ENCODE results near the gene OVAAL. TPM values are rescaled to one million over a fixed set of nuclear protein-coding genes. Genes with fewer than 3 reads are reported as not detected.
A peak's percentile ranks its signal among the peaks of the same experiment; 100 is the strongest.

OVAAL gene
- total and polyA plus RNA-seq, 2 donors (not counting 1 experiment from before 2014, with no cell fraction given): not detected

GRCh38 chr1:180584869-180585268 is 26.1 kb downstream of the OVAAL start:
- Histone ChIP-seq H2AFZ (ENCODE audit: low read length) (no peak overlapping the region), H3K27me3 (ENCODE audit: control insufficient read depth, insufficient read depth, low read length) (no peaks in the 10 kb centered on the region)

GRCh38 chr1:180585994-180586359 is 27.2 kb downstream of the OVAAL start:
- Histone ChIP-seq H3K9me3 (ENCODE audit: control insufficient read depth, insufficient read depth, low read depth, low read length) (no peaks in the 10 kb centered on the region), H2AFZ (ENCODE audit: low read length) (no peak overlapping the region), H3K36me3 (ENCODE audit: control insufficient read depth, insufficient read depth, low read length) (no peaks in the 10 kb centered on the region), H3K4me1 (ENCODE audit: control insufficient read depth, extremely low read depth, insufficient read depth, low read length) (peaks cover 3% of the 10 kb centered on the region), H3K4me2 (ENCODE audit: extremely low read depth, insufficient read depth, low read length) (no peak overlapping the region), H3K4me3 (replicated peaks in 1 of 4; ENCODE audit: control extremely low read depth in 1 of 4, insufficient read depth in 1 of 4, low read depth in 3 of 4, low read length in 4 of 4) (no peak overlapping the region), H4K20me1 (ENCODE audit: control insufficient read depth, extremely low read depth, insufficient read depth, low read length) (no peaks in the 10 kb centered on the region), H3K9ac (ENCODE audit: insufficient read depth, low read length) (no peak overlapping the region), H3K27ac (ENCODE audit: insufficient read depth, low read length) (no peak overlapping the region), H3K79me2 (ENCODE audit: control insufficient read depth, insufficient read depth, low read length) (no peaks in the 10 kb centered on the region), H3K27me3 (ENCODE audit: control insufficient read depth, insufficient read depth, low read length) (no peaks in the 10 kb centered on the region)
- DNase-seq (ENCODE audit: low read depth in 2 of 2): no peak
- no peak for TF ChIP-seq CTCF (conservative IDR thresholded peaks at IDR 0.05 in 1 of 2, IDR thresholded peaks at IDR 0.05 in 1 of 2; ENCODE audit: low read depth in 1 of 2, low read length in 2 of 2)

More at GRCh38 chr1:180584869-180585268, 26.1 kb downstream of the OVAAL start:
- TF ChIP-seq CTCF (conservative IDR thresholded peaks at IDR 0.05 in 1 of 2, IDR thresholded peaks at IDR 0.05 in 1 of 2; ENCODE audit: low read depth in 1 of 2, low read length in 2 of 2) (no peak), EZH2 (IDR thresholded peaks at IDR 0.05; ENCODE audit: low read length, missing control alignments) (no peak)
- Histone ChIP-seq H3K4me2 (ENCODE audit: extremely low read depth, insufficient read depth, low read length) (no peak overlapping the region), H4K20me1 (ENCODE audit: control insufficient read depth, extremely low read depth, insufficient read depth, low read length) (no peaks in the 10 kb centered on the region), H3K79me2 (ENCODE audit: control insufficient read depth, insufficient read depth, low read length) (no peaks in the 10 kb centered on the region), H3K36me3 (ENCODE audit: control insufficient read depth, insufficient read depth, low read length) (no peaks in the 10 kb centered on the region), H3K27ac (ENCODE audit: insufficient read depth, low read length) (no peak overlapping the region), H3K4me3 (replicated peaks in 1 of 4; ENCODE audit: control extremely low read depth in 1 of 4, insufficient read depth in 1 of 4, low read depth in 3 of 4, low read length in 4 of 4) (no peak overlapping the region), H3K4me1 (ENCODE audit: control insufficient read depth, extremely low read depth, insufficient read depth, low read length) (peaks cover 3% of the 10 kb centered on the region), H3K9me3 (ENCODE audit: control insufficient read depth, insufficient read depth, low read depth, low read length) (no peaks in the 10 kb centered on the region), H3K9ac (ENCODE audit: insufficient read depth, low read length) (no peak overlapping the region)
- no peak for DNase-seq (ENCODE audit: low read depth in 2 of 2)

GRCh38 chr1:180586671-180587155 is 27.9 kb downstream of the OVAAL start:
- peak; percentile 15 to 92 for DNase-seq (ENCODE audit: low read depth in 2 of 2)
- Histone ChIP-seq H3K27me3 (ENCODE audit: control insufficient read depth, insufficient read depth, low read length) (no peaks in the 10 kb centered on the region), H3K79me2 (ENCODE audit: control insufficient read depth, insufficient read depth, low read length) (no peaks in the 10 kb centered on the region), H3K4me1 (ENCODE audit: control insufficient read depth, extremely low read depth, insufficient read depth, low read length) (peaks cover 3% of the 10 kb centered on the region), H3K4me3 (replicated peaks in 1 of 4; ENCODE audit: control extremely low read depth in 1 of 4, insufficient read depth in 1 of 4, low read depth in 3 of 4, low read length in 4 of 4) (no peak overlapping the region), H3K4me2 (ENCODE audit: extremely low read depth, insufficient read depth, low read length) (no peak overlapping the region), H3K36me3 (ENCODE audit: control insufficient read depth, insufficient read depth, low read length) (no peaks in the 10 kb centered on the region), H3K9ac (ENCODE audit: insufficient read depth, low read length) (no peak overlapping the region), H4K20me1 (ENCODE audit: control insufficient read depth, extremely low read depth, insufficient read depth, low read length) (no peaks in the 10 kb centered on the region), H2AFZ (ENCODE audit: low read length) (no peak overlapping the region), H3K27ac (ENCODE audit: insufficient read depth, low read length) (no peak overlapping the region), H3K9me3 (ENCODE audit: control insufficient read depth, insufficient read depth, low read depth, low read length) (no peaks in the 10 kb centered on the region)
- no peak for TF ChIP-seq EZH2 (IDR thresholded peaks at IDR 0.05; ENCODE audit: low read length, missing control alignments)
- no peak for TF ChIP-seq CTCF (conservative IDR thresholded peaks at IDR 0.05 in 1 of 2, IDR thresholded peaks at IDR 0.05 in 1 of 2; ENCODE audit: low read depth in 1 of 2, low read length in 2 of 2)

All from fibroblast of lung (primary cell).